ENCODE measurements around the gene HS3ST6. TPM values are rescaled to one million over a fixed set of nuclear protein-coding genes. Genes with fewer than 3 reads are reported as not detected.
A peak's percentile ranks its signal among the peaks of the same experiment; 100 is the strongest.

The HS3ST6 gene
- total and polyA plus RNA-seq, 2 of the 13 experiments (the other 11 are each of a cell fraction or from before 2014, with no cell fraction given): not detected

GRCh38 chr16:1959269-1960039 lies 41.2 kb upstream of the HS3ST6 start, which contains the start of gene NDUFB10 (continued):
- TF ChIP-seq ARNTL (CRISPR knock-in tag; IDR thresholded peaks at IDR 0.05): 0 out of 2 replicates have a peak, but pooled peaks have one; percentile 42
- TF ChIP-seq HNRNPK (IDR thresholded peaks at IDR 0.05; ENCODE audit: low read depth, low read length, poor library complexity, severe bottlenecking): peak; percentile 41
- TF ChIP-seq MAF1 (CRISPR knock-in tag; IDR thresholded peaks at IDR 0.05; ENCODE audit: borderline replicate concordance): 0 out of 2 replicates have a peak, but pooled peaks have one; percentile 63
- 0 out of 2 replicates have a peak, but pooled peaks have one; percentile 51 for TF ChIP-seq ZBTB34 (CRISPR knock-in tag; IDR thresholded peaks at IDR 0.05)
- TF ChIP-seq LCORL (IDR thresholded peaks at IDR 0.05): no peak
- peak; percentile 79; the same call in 1 of the 2 replicates for TF ChIP-seq LCORL (CRISPR knock-in tag; IDR thresholded peaks at IDR 0.05)
- no peak for TF ChIP-seq CREM (IDR thresholded peaks at IDR 0.05)
- TF ChIP-seq CREM (CRISPR knock-in tag; IDR thresholded peaks at IDR 0.05): no peak
- no peak for TF ChIP-seq FOXO4 (CRISPR knock-in tag; conservative IDR thresholded peaks at IDR 0.05)
- peak; percentile 84; the same call in 1 of the 2 replicates for TF ChIP-seq ZSCAN20 (CRISPR knock-in tag; IDR thresholded peaks at IDR 0.05; ENCODE audit: borderline replicate concordance)
- no peak for TF ChIP-seq FUBP1 (CRISPR knock-in tag; IDR thresholded peaks at IDR 0.05; ENCODE audit: borderline replicate concordance)
- TF ChIP-seq FOXK2 (IDR thresholded peaks at IDR 0.05): no peak
- TF ChIP-seq HOMEZ (CRISPR knock-in tag; IDR thresholded peaks at IDR 0.05; ENCODE audit: low read depth): peak; percentile 19; the same call in 1 of the 2 replicates
- TF ChIP-seq ZBTB7B (CRISPR knock-in tag; IDR thresholded peaks at IDR 0.05): peak; percentile 22; the same call in 1 of the 2 replicates
- peak; percentile 71 for TF ChIP-seq YEATS2 (CRISPR knock-in tag; IDR thresholded peaks at IDR 0.05; ENCODE audit: borderline replicate concordance)
- TF ChIP-seq ZHX2 (IDR thresholded peaks at IDR 0.05; ENCODE audit: low read depth): no peak
- 0 out of 2 replicates have a peak, but pooled peaks have one; percentile 33 for TF ChIP-seq ZHX2 (CRISPR knock-in tag; IDR thresholded peaks at IDR 0.05; ENCODE audit: borderline replicate concordance)
